GM19099 (cell line): Measurements from ENCODE around the gene PTGES3L.
A peak's percentile ranks its signal among the peaks of the same experiment; 100 is the strongest.

Source experiments
- POLR2A ChIP-seq: IDR thresholded peaks from 3 replicates; pipeline ENCODE4 v1.6.1; 2011; ENCODE audit warnings: low read depth; ENCODE audit not compliant: insufficient read length; ENCODE audit errors: extremely low read depth

The PTGES3L gene

DNA sequence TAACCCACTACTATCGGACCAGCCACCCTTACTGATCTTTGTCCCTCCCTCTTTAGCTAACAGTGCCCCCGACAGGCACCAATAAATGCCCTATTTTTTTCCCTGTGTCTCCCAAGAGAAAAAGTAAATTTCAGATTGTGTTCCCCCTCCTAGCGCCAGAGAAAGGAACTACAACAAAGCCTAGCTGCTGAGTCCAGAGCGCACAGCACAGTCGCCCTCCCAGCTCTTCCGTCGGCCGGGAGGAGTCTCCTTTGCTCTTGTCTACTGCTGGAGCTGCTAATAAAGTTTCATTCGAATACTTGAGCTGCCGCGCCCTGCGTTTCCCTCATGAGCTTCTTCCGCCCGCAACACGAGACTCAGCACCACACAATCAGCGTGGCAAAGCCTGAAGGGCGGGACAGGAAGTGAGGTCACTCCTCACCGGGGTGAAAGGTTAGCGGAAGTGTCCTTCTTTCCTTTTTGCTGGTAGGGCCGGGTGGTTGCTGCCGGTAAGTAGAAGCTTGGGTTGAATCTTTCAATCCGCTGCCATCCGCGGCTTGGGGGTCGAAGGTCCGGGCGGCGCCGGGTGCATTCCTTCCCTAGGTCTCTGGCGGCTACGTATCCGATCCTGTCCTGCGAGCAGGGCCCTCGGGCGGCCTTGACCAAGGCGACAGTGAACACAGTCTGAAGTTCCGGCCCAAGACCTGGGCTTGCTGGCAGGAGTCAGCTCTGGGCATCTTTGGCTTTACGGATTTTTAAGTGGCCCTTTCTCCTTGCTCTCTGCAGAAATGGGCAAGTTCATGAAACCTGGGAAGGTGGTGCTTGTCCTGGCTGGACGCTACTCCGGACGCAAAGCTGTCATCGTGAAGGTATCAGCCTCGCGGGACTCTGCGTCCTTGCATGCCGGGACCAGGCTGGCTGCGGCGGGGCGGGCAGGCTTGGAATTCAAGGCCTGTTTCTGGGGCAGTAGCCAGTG, 18.4 kb upstream of the PTGES3L start, which contains the start of gene RPL27:
Gene RPL27, plus strand, starts transcription at position 436 of the 955 bp plus-strand sequence. Its CDS starts 332 bp downstream, at position 768.
- TF ChIP-seq POLR2A = peak; percentile 96

- TF ChIP-seq POLR2A = no peak
Observed at GRCh38 chr17:42997390-42997983, 17.6 kb upstream of the PTGES3L start.

- no peak for TF ChIP-seq POLR2A
Observed at GRCh38 chr17:42992872-42993271, 13.0 kb upstream of the PTGES3L start.

GRCh38 chr17:42991471-42991870, 11.6 kb upstream of the PTGES3L start:
- TF ChIP-seq POLR2A = no peak

GRCh38 chr17:42989726-42990652, 10.1 kb upstream of the PTGES3L start:
- TF ChIP-seq POLR2A = no peak

- TF ChIP-seq POLR2A = no peak
Observed at GRCh38 chr17:42989141-42989540, 9.3 kb upstream of the PTGES3L start.

DNA sequence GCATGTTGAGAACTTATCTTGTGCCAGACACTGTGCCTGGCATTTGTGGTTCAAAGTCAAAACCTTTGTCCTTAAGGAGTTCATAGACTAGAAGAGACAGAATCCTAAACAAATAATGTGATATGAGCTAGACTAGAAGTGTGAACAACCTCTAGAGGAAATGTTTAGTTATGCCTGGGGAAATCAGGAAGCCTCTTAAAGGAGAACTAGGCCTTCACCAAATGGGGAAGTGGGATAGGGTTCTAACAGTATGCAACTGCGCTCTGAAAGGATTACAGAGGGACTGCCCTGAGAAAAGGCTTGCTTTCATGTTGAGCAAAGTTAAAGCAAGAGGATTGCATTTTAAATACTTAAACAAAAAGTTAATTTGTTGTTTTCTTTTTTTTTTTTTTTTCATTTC, 5.3 kb upstream of the PTGES3L start:
- no peak for TF ChIP-seq POLR2A

DNA sequence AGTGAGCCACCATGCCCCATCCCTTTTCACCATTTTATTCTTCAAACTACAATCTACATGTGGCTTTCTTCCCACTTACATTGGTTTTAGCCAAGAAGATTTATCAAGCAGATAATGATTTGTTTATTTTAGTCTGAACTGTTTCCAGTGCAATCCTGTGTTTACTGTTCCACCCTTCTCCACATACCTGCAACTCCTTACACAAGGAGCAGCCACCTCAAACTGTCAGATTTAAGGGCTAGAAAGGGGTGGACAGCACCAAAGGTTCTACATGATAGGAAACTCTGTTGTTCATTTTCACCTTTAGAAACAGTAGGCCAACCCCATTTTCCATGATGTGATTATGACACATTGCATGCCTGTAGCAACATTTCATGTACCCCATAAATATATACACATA, 2.4 kb upstream of the PTGES3L start:
- TF ChIP-seq POLR2A = no peak

DNA sequence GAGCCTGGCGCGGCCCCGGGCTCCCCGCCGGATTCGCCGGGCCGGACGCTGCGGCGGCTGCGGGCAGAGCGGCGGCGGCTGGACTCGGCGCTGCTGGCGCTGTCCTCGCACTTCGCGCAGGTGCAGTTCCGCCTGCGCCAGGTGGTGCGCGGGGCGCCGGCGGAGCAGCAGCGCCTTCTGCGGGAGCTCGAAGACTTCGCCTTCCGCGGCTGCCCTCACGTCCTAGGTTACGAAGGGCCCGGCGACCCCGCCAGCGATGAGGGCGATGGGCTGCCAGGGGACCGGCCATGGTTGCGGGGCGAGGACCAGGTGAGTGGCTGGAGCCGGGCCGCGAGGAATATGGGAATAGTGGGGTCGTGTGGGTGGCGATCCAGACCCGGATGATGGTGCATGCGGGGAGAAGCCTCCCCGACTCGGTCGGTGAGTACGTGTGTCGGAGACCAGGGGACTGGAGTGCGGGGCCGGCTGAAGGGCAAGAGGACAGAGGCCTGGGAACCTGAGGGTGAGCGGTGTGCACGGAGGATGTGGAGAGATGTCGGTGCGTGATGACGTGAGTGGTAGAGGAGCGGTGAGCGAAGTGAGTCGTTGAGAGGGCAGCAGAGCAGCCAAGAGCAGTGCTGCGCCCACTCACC, 1.0 kb upstream of the PTGES3L start:
- TF ChIP-seq POLR2A = peak; percentile 35

GRCh38 chr17:42980274-42980765, 440 bp upstream of the PTGES3L start, which contains the start of gene RUNDC1:
RUNDC1 (plus strand) TSS chr17:42980565; CDS start chr17:42980577, 12 bp downstream.
- peak; percentile 76 for TF ChIP-seq POLR2A

GRCh38 chr17:42975265-42975664, 4.6 kb downstream of the PTGES3L start:
- TF ChIP-seq POLR2A = no peak

DNA sequence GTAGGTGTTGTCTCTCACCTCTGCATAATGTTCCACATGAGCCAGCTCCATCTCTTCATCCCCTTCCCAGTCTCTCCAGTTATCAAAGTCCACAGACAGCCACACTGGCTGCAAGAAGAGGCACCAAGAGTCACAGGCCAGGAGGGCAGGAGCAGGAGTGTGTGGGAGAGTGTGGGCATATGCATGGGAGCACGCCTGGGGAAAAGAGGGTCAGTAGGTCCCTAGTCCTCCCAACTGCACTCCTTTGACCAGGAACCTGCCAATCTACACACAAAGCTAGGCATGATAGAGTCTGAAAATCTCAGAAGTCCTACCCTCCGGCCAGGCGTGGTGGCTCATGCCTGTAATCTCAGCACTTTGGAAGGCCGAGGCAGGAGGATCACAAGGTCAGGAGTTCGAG, 8.3 kb downstream of the PTGES3L start:
- TF ChIP-seq POLR2A = no peak

- no peak for TF ChIP-seq POLR2A
Observed at GRCh38 chr17:42969001-42969581, 10.8 kb downstream of the PTGES3L start.

DNA sequence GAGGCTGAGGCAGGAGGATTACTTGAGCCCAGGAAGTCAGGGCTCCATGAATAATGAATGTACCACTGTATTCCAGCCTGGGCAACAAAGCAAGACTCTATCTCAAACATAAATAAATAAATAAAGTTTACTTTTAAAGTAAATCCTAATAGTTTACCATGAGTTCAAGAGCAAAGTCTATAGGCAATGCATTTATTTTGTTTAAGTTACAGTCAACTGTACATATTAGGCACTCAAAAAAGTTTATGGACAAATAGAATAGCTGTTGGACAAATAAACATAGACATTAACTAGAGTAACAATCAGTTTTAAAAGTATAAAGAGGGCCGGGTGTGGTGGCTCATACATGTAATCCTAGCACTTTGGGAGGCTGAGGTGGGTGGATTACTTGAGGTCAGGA, 12.0 kb downstream of the PTGES3L start:
- TF ChIP-seq POLR2A = no peak
